BLaER1 treated with 17β-estradiol and CSF1 and Interleukin-3, amounts not matched to agents 10 nM and 100 nM (cell line): ENCODE data around the gene CASP5.
"Not testable (repeated sequence)": the region's sequence is repeated elsewhere in the genome, so short reads cannot be mapped to it uniquely, and the experiment has no call there.

Experiments used
- H3K27ac ChIP-seq, 11 experiments: shearing (Covaris generic); formaldehyde crosslinking; 2 replicates each; pipeline ENCODE4 v1.8.1; 2022
- H3K27me3 ChIP-seq, 11 experiments: shearing (Covaris generic); formaldehyde crosslinking; 2 replicates each; pipeline ENCODE4 v1.8.1; 2022
- H3K36me3 ChIP-seq, 11 experiments: shearing (Covaris generic); formaldehyde crosslinking; 2 replicates each; pipeline ENCODE4 v1.8.1; 2022
- H3K4me1 ChIP-seq, 10 experiments: shearing (Covaris generic); formaldehyde crosslinking; 2 replicates each; pipeline ENCODE4 v1.8.1; 2022
- H3K4me2 ChIP-seq, 11 experiments: shearing (Covaris generic); formaldehyde crosslinking; 2 replicates each; pipeline ENCODE4 v1.8.1; 2022
- H3K4me3 ChIP-seq, 10 experiments: shearing (Covaris generic); formaldehyde crosslinking; 2 replicates each; pipeline ENCODE4 v1.8.1; 2022
- H3K9ac ChIP-seq, 11 experiments: shearing (Covaris generic); formaldehyde crosslinking; 2 replicates each; pipeline ENCODE4 v1.8.1; 2022
- H3K9me3 ChIP-seq, 11 experiments: shearing (Covaris generic); formaldehyde crosslinking; replicated peaks in 1 of 11; 2 replicates each; pipeline ENCODE4 v1.8.1; 2022
- H4K20me1 ChIP-seq, 11 experiments: shearing (Covaris generic); formaldehyde crosslinking; 2 replicates each; pipeline ENCODE4 v1.8.1; 2022
- Cebpa-rat ChIP-seq, 11 experiments: shearing (Covaris generic); IDR thresholded peaks; 2 replicates each; pipeline ENCODE4 v1.8.1; 2022

CASP5 gene

GRCh38 chr11:105023003-105023402 lies at the start of gene CASP5:
Gene CASP5, minus strand, starts transcription at chr11:105023168. Its CDS starts 32 bp downstream, at chr11:105023136.
- Histone ChIP-seq H3K9ac (peak within 1 kb of the TSS in 4 of 11 experiments; percentile 58 to 83 (median 79); a peak in 9 of 22 replicates), H3K27ac (peak within 1 kb of the TSS in 8 of 11 experiments; percentile 32 to 89 (median 61); a peak in 14 of 22 replicates), H3K4me3 (peak within 1 kb of the TSS in 4 of 10 experiments; percentile 44 to 57 (median 50); a peak in 8 of 20 replicates), H4K20me1 (no peaks in the 10 kb centered on the region), H3K4me2 (peak within 1 kb of the TSS; percentile 23 to 93 (median 57); a peak in 20 of 22 replicates), H3K27me3 (no peaks in the 10 kb centered on the region), H3K9me3 (peaks cover 0 to 16% (median 0%) of the 10 kb centered on the region in 11 experiments; a peak in 2 of 22 replicates), H3K36me3 (peaks cover 0 to 29% (median 0%) of the 10 kb centered on the region in 11 experiments; a peak in 10 of 22 replicates), H3K4me1 (peaks cover 8 to 54% (median 21%) of the 10 kb centered on the region in 10 experiments)
- TF ChIP-seq Cebpa-rat (IDR thresholded peaks at IDR 0.05), result no peak

- not testable (repeated sequence) for H3K9me3 ChIP-seq, H3K4me2 ChIP-seq, H3K4me3 ChIP-seq, H3K27me3 ChIP-seq, H3K9ac ChIP-seq, H4K20me1 ChIP-seq, H3K36me3 ChIP-seq, H3K27ac ChIP-seq
- H3K4me1 ChIP-seq, result peaks cover 0 to 26% (median 0%) of the 10 kb centered on the region in 10 experiments; a peak in 6 of 20 replicates
Measured at GRCh38 chr11:105072080-105072479, 49.1 kb upstream of the CASP5 start.

- Histone ChIP-seq H3K4me1 (peaks cover 0 to 26% (median 0%) of the 10 kb centered on the region in 10 experiments; a peak in 6 of 20 replicates), H3K4me3 (no peak overlapping the region), H3K36me3 (no peaks in the 10 kb centered on the region), H4K20me1 (no peaks in the 10 kb centered on the region), H3K9ac (no peak overlapping the region), H3K27me3 (no peaks in the 10 kb centered on the region), H3K9me3 (no peaks in the 10 kb centered on the region), H3K27ac (no peak overlapping the region), H3K4me2 (peak overlapping the region in 3 of 11 experiments; percentile 46 to 61 (median 61); a peak in 4 of 22 replicates)
- no peak for TF ChIP-seq Cebpa-rat (IDR thresholded peaks at IDR 0.05)
Measured at GRCh38 chr11:105071089-105071732, 48.2 kb upstream of the CASP5 start.

GRCh38 chr11:105070306-105070705 lies 47.3 kb upstream of the CASP5 start:
- Histone ChIP-seq H3K36me3 (no peaks in the 10 kb centered on the region), H3K4me3 (no peak overlapping the region), H3K4me2 (peak overlapping the region in 4 of 11 experiments; percentile 2 to 61 (median 54); a peak in 6 of 22 replicates), H3K9me3 (no peaks in the 10 kb centered on the region), H3K27ac (no peak overlapping the region), H3K9ac (no peak overlapping the region), H3K4me1 (peaks cover 0 to 26% (median 0%) of the 10 kb centered on the region in 10 experiments; a peak in 6 of 20 replicates), H3K27me3 (no peaks in the 10 kb centered on the region), H4K20me1 (no peaks in the 10 kb centered on the region)
- TF ChIP-seq Cebpa-rat (IDR thresholded peaks at IDR 0.05), result no peak

GRCh38 chr11:105069749-105070148 lies 46.8 kb upstream of the CASP5 start:
- not testable (repeated sequence) for H3K36me3 ChIP-seq

GRCh38 chr11:105063245-105063941 lies 40.4 kb upstream of the CASP5 start:
- H3K9me3 ChIP-seq, H3K27ac ChIP-seq, H3K4me2 ChIP-seq, H3K4me1 ChIP-seq, H3K9ac ChIP-seq, H4K20me1 ChIP-seq, H3K27me3 ChIP-seq, H3K36me3 ChIP-seq, H3K4me3 ChIP-seq: not testable (repeated sequence)

More at GRCh38 chr11:105069749-105070148, 46.8 kb upstream of the CASP5 start:
- H3K4me2 ChIP-seq, result peak overlapping the region in 2 of 11 experiments; percentile 61; a peak in 2 of 22 replicates
- H3K27me3 ChIP-seq, H3K4me3 ChIP-seq, H3K9me3 ChIP-seq, H3K27ac ChIP-seq, H3K9ac ChIP-seq, H4K20me1 ChIP-seq: not testable (repeated sequence)
- peaks cover 0 to 26% (median 0%) of the 10 kb centered on the region in 10 experiments; a peak in 6 of 20 replicates for H3K4me1 ChIP-seq

- Histone ChIP-seq H3K9ac (no peak overlapping the region), H3K4me3 (no peak overlapping the region), H3K9me3 (peaks cover 0 to 1% (median 0%) of the 10 kb centered on the region in 11 experiments; a peak in 1 of 22 replicates), H3K36me3 (no peaks in the 10 kb centered on the region), H3K27ac (no peak overlapping the region), H4K20me1 (no peaks in the 10 kb centered on the region), H3K4me2 (no peak overlapping the region; a peak in 1 of 22 replicates), H3K27me3 (no peaks in the 10 kb centered on the region), H3K4me1 (peaks cover 0 to 24% (median 0%) of the 10 kb centered on the region in 10 experiments; a peak in 6 of 20 replicates)
- TF ChIP-seq Cebpa-rat (IDR thresholded peaks at IDR 0.05), result no peak
Measured at GRCh38 chr11:105057432-105057831, 34.5 kb upstream of the CASP5 start.

- H3K4me2 ChIP-seq, result peak overlapping the region in 2 of 11 experiments; percentile 18 to 21; a peak in 2 of 22 replicates
- H3K9me3 ChIP-seq, result peaks cover 0 to 8% (median 0%) of the 10 kb centered on the region in 11 experiments; a peak in 1 of 22 replicates
- TF ChIP-seq Cebpa-rat (IDR thresholded peaks at IDR 0.05), result no peak
- no peak overlapping the region for H3K27ac ChIP-seq
- no peak overlapping the region for H3K9ac ChIP-seq
- no peak overlapping the region for H3K4me3 ChIP-seq
- H3K4me1 ChIP-seq, result peaks cover 0 to 26% (median 0%) of the 10 kb centered on the region in 10 experiments; a peak in 6 of 20 replicates
- no peaks in the 10 kb centered on the region for H3K36me3 ChIP-seq
- no peaks in the 10 kb centered on the region for H3K27me3 ChIP-seq
- H4K20me1 ChIP-seq, result no peaks in the 10 kb centered on the region
Measured at GRCh38 chr11:105056446-105056845, 33.5 kb upstream of the CASP5 start.
